K562 (cell line): ENCODE measurements around the gene TNFRSF18. TPM values are rescaled to one million over a fixed set of nuclear protein-coding genes. Genes with fewer than 3 reads are reported as not detected.

Source experiments
- ATAC-seq: fragments of 200-7000 bp; cut with Tn5 transposase; 3 replicates; pipeline ENCODE4 v1.9.1; 2020; ENCODE audit warnings: moderate library complexity
- BruUV-seq: library from RNA; stranded (reverse); fragments of 400-500 nt; replicated peaks from 2 replicates; lab custom pipeline; 2021; lab: Mats Ljungman, UMichigan
- CTCF ChIA-PET: fragments of 300-600 bp; formaldehyde crosslinking; extraction: SDS; loops from one replicate; lab custom pipeline; 2021; ENCODE audit warnings: low intra/inter-chr PET ratio; lab: Yijun Ruan, JAX
- POLR2A ChIA-PET: fragments of 300-600, 350-650 bp; sonication (Branson Sonifier 250); formaldehyde crosslinking; extraction: SDS; loops from one replicate; lab custom pipeline; 2021; ENCODE audit warnings: antibody characterized with exemption, inconsistent platforms; lab: Yijun Ruan, JAX
- DNase-seq, 4 experiments: peaks; one replicate each; pipeline versions ENCODE4 v3.0.0 to v3.0.0-alpha.2; 2011 to 2018; ENCODE audit warnings: low spot score in 3 of 4, mixed read lengths in 3 of 4; ENCODE audit errors: extremely low read depth in 1 of 4
- FAIRE-seq: peaks from 2 replicates; lab custom pipeline; 2011; peaks lifted over from hg19 to GRCh38; lab: Jason Lieb, UNC
- H2AFZ ChIP-seq: 2 replicates; pipeline ENCODE4 v1.6.0; 2011; ENCODE audit warnings: low read depth, low read length, control low read depth, inconsistent platforms
- H3K27ac ChIP-seq: fragments of 200-600 bp; 3 replicates; pipeline ENCODE4 v1.8.0; 2011; ENCODE audit warnings: low read depth, mild to moderate bottlenecking, control low read depth, inconsistent platforms, low read length, moderate library complexity, mixed read lengths; ENCODE audit errors: extremely low read depth
- H3K27me3 ChIP-seq, 2 experiments: fragments of 300-600 bp in 1 of 2; 2 replicates in 1 of 2; 3 replicates in 1 of 2; pipeline versions ENCODE4 v1.6.0 to v1.8.0; 2011; ENCODE audit warnings: inconsistent platforms in 2 of 2, low read length in 2 of 2, mild to moderate bottlenecking in 1 of 2, mixed read lengths in 1 of 2, moderate library complexity in 1 of 2; ENCODE audit not compliant: control insufficient read depth in 2 of 2, insufficient read depth in 2 of 2
- H3K36me3 ChIP-seq: fragments of 300-600 bp; 3 replicates; pipeline ENCODE4 v1.8.0; 2011; ENCODE audit warnings: mild to moderate bottlenecking, low read length, inconsistent platforms; ENCODE audit not compliant: control insufficient read depth, insufficient read depth
- H3K4me1 ChIP-seq, 2 experiments: fragments of 200-600 bp in 1 of 2; replicated peaks in 1 of 2; 2 replicates in 1 of 2; 3 replicates in 1 of 2; pipeline versions ENCODE4 v1.5.1 to v1.8.0; 2011; ENCODE audit warnings: inconsistent platforms in 2 of 2, low read length in 2 of 2, mild to moderate bottlenecking in 1 of 2, mixed read lengths in 1 of 2, moderate library complexity in 1 of 2; ENCODE audit not compliant: control insufficient read depth in 2 of 2, insufficient read depth in 2 of 2
- H3K4me2 ChIP-seq: 2 replicates; pipeline ENCODE4 v1.6.1; 2011; ENCODE audit warnings: low read length, control low read depth, inconsistent platforms, mixed read lengths; ENCODE audit not compliant: insufficient read depth
- H3K4me3 ChIP-seq: fragments of 200-600 bp; sonication (generic), shearing (Covaris generic); 2 replicates; pipeline ENCODE4 v1.5.1; 2016; ENCODE audit warnings: control low read depth, inconsistent platforms
- H3K79me2 ChIP-seq: fragments of 200-600 bp; 3 replicates; pipeline ENCODE4 v1.8.0; 2011; ENCODE audit warnings: low read length, inconsistent platforms; ENCODE audit not compliant: control insufficient read depth, insufficient read depth
- H3K9ac ChIP-seq, 2 experiments: 2 replicates each; pipeline versions ENCODE4 v1.6.0 to v1.6.1; 2011; ENCODE audit warnings: low read depth in 2 of 2, low read length in 2 of 2, control low read depth in 1 of 2, inconsistent platforms in 1 of 2, mild to moderate bottlenecking in 1 of 2, mixed read lengths in 1 of 2; ENCODE audit not compliant: insufficient read depth in 1 of 2
- H3K9me1 ChIP-seq: one replicate; pipeline ENCODE4 v1.6.0; 2011; ENCODE audit warnings: inconsistent platforms, mild to moderate bottlenecking, low read length, moderate library complexity; ENCODE audit not compliant: control insufficient read depth, insufficient read depth
- H3K9me3 ChIP-seq: replicated peaks from 2 replicates; pipeline ENCODE4 v1.5.1; 2011; ENCODE audit warnings: low read depth, low read length, inconsistent platforms; ENCODE audit not compliant: control insufficient read depth, insufficient read depth
- H4K20me1 ChIP-seq: replicated peaks from 2 replicates; pipeline ENCODE4 v1.6.1; 2011; ENCODE audit warnings: low read length, inconsistent platforms, mixed read lengths; ENCODE audit not compliant: control insufficient read depth, insufficient read depth
- FIP1L1 ChIP-seq: fragments of 200-400 bp; formaldehyde crosslinking; IDR thresholded peaks from 2 replicates; pipeline ENCODE4 v1.6.1; 2018; ENCODE audit warnings: mild to moderate bottlenecking, low read depth, low read length; ENCODE audit not compliant: poor library complexity, severe bottlenecking
- PCBP1 ChIP-seq: fragments of 200-400 bp; formaldehyde crosslinking; IDR thresholded peaks from 2 replicates; pipeline ENCODE4 v1.6.1; 2018; ENCODE audit warnings: mild to moderate bottlenecking, low read depth, low read length; ENCODE audit not compliant: poor library complexity, severe bottlenecking
- ZNF592 ChIP-seq: fragments of 450-650 bp; IDR thresholded peaks from 2 replicates; pipeline ENCODE4 v1.6.1; 2017; ENCODE audit warnings: antibody characterized with exemption, mild to moderate bottlenecking
- WGBS: fragments of 100-300 bp; shearing (Covaris generic); methylation state at CpG from one replicate; pipeline ENCODE4 v1.1.6; 2016; ENCODE audit warnings: low coverage, mixed read lengths; ENCODE audit not compliant: insufficient coverage; ENCODE audit errors: missing lambda C conversion rate; 5-methylcytosine and 5-hydroxymethylcytosine counted together
- in situ Hi-C: fragments of 300-500 bp; cut with MboI; formaldehyde crosslinking; loops from 4 replicates; pipeline ENCODE4 v1.15.0; 2018; ENCODE audit warnings: inconsistent platforms, mixed read lengths
- intact Hi-C: fragments of 100-400 bp; cut with micrococcal nuclease; formaldehyde crosslinking; loops from 2 replicates; pipeline ENCODE4 v1.14.2; 2022
- polyA plus RNA-seq, 8 experiments: library from polyadenylated mRNA; depleted of rRNA in 4 of 8; stranded (reverse) in 5 of 8; unstranded in 3 of 8; fragments of >200 nt; fragmentation: Nextera tagmentation in 2 of 8; fragmentation: Illumina TruSeq in 1 of 8; extraction: Ambion mirVana in 2 of 8; extraction: Trizol in 1 of 8; gene quantifications; 2 replicates each; pipeline versions ENCODE4 v1.2.1 to v1.2.3, GENCODE V29; 2011 to 2014; ENCODE audit warnings: inconsistent platforms in 1 of 8, missing spikeins in 1 of 8
- total RNA-seq, 7 experiments: library from RNA; depleted of rRNA in 6 of 7; stranded (reverse); fragments of >200 nt in 6 of 7; fragmentation: Illumina TruSeq in 2 of 7; extraction: Trizol in 2 of 7; gene quantifications; 2 replicates each; pipeline versions ENCODE4 v1.2.1 to v1.2.3, GENCODE V29; 2011 to 2021; ENCODE audit warnings: low replicate concordance in 1 of 7

TNFRSF18 gene
- total and polyA plus RNA-seq, 9 of the 15 experiments (the other 6 are each of a cell fraction or from before 2014, with no cell fraction given): 0.24 to 0.27 TPM; not detected in 7

- H3K36me3 ChIP-seq: no peaks in the 10 kb centered on the region
- H3K9ac ChIP-seq: no peak overlapping the region
- peak; percentile 29 for TF ChIP-seq FIP1L1
- peak; percentile 23 for TF ChIP-seq PCBP1
- no peak for TF ChIP-seq ZNF592
- H3K4me3 ChIP-seq: no peak overlapping the region
- 24% methylated on average over 32 of the region's 32 CpGs for WGBS
- no peak overlapping the region for H2AFZ ChIP-seq
- in situ Hi-C loops: no loop called here
- H3K9me1 ChIP-seq: no peaks in the 10 kb centered on the region
- H3K4me1 ChIP-seq: peaks cover 0 to 74% of the 10 kb centered on the region in 2 experiments; a peak in 2 of 5 replicates
- H4K20me1 ChIP-seq: no peaks in the 10 kb centered on the region; the same call in 1 of the 2 replicates
- POLR2A ChIA-PET: interaction anchor here (1.0 kb wide), 3 partner anchors 9 to 28 kb away, joined by 3 to 4 read pairs (median 4); no protein-coding TSS in a partner anchor
- no peak for ATAC-seq
- peaks cover 34 to 62% of the 10 kb centered on the region in 2 experiments for H3K27me3 ChIP-seq
- H3K9me3 ChIP-seq: 0 out of 2 replicates have a peak, but pooled peaks cover 1% of the 10 kb centered on the region
- FAIRE-seq: no peak
- H3K27ac ChIP-seq: no peak overlapping the region
- BruUV-seq: no TSS peak
- no peak overlapping the region for H3K4me2 ChIP-seq
- DNase-seq: peak in 1 of 4 experiments; percentile 5
- H3K79me2 ChIP-seq: no peaks in the 10 kb centered on the region
- intact Hi-C loops: no loop called here
- CTCF ChIA-PET: no interaction called here
These were observed 27.5 kb downstream of the TNFRSF18 start for GRCh38 chr1:1178794-1179331.
